HG02642 (cell line): ENCODE data around the gene DYRK1A.

Source experiments
- ATAC-seq: cut with Tn5 transposase; IDR thresholded peaks from one replicate; pipeline ENCODE4 v1.9.1; 2021; ENCODE audit warnings: mild to moderate bottlenecking; ENCODE audit not compliant: unreplicated experiment, poor library complexity

DYRK1A gene

GRCh38 chr21:37364722-37365121 lies 1.9 kb upstream of the DYRK1A start:
- no peak for ATAC-seq

GRCh38 chr21:37365517-37366481 lies 774 bp upstream of the DYRK1A start:
- ATAC-seq, result peak; percentile 52

GRCh38 chr21:37367336-37367702 lies 746 bp downstream of the DYRK1A start:
- ATAC-seq, result peak; percentile 1

- peak; percentile 7 for ATAC-seq
These were observed 1.3 kb downstream of the DYRK1A start for GRCh38 chr21:37367703-37368540.

GRCh38 chr21:37368541-37369279 lies 2.1 kb downstream of the DYRK1A start:
- no peak for ATAC-seq

- ATAC-seq, result no peak
These were observed 2.8 kb downstream of the DYRK1A start for GRCh38 chr21:37369307-37369854.

GRCh38 chr21:37370152-37371040 lies 3.8 kb downstream of the DYRK1A start:
- no peak for ATAC-seq

GRCh38 chr21:37371041-37371397 lies 4.4 kb downstream of the DYRK1A start:
- no peak for ATAC-seq

GRCh38 chr21:37372127-37372731 lies 5.7 kb downstream of the DYRK1A start:
- no peak for ATAC-seq

- ATAC-seq, result no peak
These were observed 6.4 kb downstream of the DYRK1A start for GRCh38 chr21:37372951-37373350.

- no peak for ATAC-seq
These were observed 7.0 kb downstream of the DYRK1A start for GRCh38 chr21:37373539-37373938.

GRCh38 chr21:37374027-37374426 lies 7.5 kb downstream of the DYRK1A start:
- no peak for ATAC-seq

- no peak for ATAC-seq
These were observed 9.4 kb downstream of the DYRK1A start for GRCh38 chr21:37375866-37376574.

GRCh38 chr21:37378700-37379139 lies 12.1 kb downstream of the DYRK1A start:
- ATAC-seq, result no peak

- no peak for ATAC-seq
These were observed 14.1 kb downstream of the DYRK1A start for GRCh38 chr21:37380349-37381323.

- ATAC-seq, result no peak
These were observed 15.5 kb downstream of the DYRK1A start for GRCh38 chr21:37381883-37382585.
